Measurements from ENCODE around the gene NUP160. TPM values are rescaled to one million over a fixed set of nuclear protein-coding genes. Genes with fewer than 3 reads are reported as not detected.
"Not testable (repeated sequence)": the region's sequence is repeated elsewhere in the genome, so short reads cannot be mapped to it uniquely, and the experiment has no call there.

The NUP160 gene
- total RNA-seq, 1 donor from 2014 or later: 42.8 TPM

DNA sequence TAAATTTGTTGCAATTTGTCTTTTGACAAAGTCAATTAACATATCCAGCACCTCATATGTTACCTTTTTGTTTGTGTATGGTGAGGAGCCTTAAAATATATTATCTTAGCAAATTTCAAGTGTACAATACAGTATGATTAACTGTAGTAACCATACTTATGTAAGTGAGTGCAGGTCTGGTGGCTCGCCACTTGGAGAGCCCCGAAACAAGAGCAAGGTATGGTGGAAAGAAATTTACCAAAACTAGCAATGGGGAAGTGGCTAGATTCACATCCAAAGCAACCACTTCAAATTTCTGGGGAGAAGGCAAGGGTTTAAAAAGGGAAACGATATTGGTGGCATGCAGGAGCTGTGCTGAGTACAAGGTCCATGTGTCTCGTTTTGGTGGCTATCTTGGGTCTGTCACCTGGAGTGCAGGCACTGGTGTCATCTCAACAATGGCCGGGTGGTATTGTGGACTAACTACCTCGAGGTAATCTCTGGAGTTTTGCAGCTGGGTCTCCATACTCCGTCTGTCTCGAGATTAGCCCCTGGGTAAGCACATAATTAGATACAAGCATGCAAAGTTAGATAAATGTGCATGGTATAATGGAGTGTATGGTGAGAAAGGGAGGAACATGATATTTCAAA is 72.8 kb downstream of the NUP160 start:
- Histone ChIP-seq H3K4me1 (ENCODE audit: control insufficient read depth in 3 of 3, insufficient read depth in 3 of 3, low read length in 3 of 3) (no peaks in the 10 kb centered on the region), H3K27ac (ENCODE audit: low read depth, low read length) (no peak overlapping the region), H3K36me3 (ENCODE audit: control insufficient read depth in 3 of 3, insufficient read depth in 3 of 3, low read length in 3 of 3) (peaks cover 15 to 34% (median 26%) of the 10 kb centered on the region in 3 donors), H3K9ac (ENCODE audit: low read depth in 1 of 3, low read length in 3 of 3) (no peak overlapping the region), H3K9me3 (ENCODE audit: control insufficient read depth in 3 of 3, low read length in 3 of 3) (no peaks in the 10 kb centered on the region), H3K27me3 (ENCODE audit: control insufficient read depth in 3 of 3, insufficient read depth in 3 of 3, low read length in 3 of 3) (no peaks in the 10 kb centered on the region), H3K4me3 (ENCODE audit: low read length in 3 of 3) (no peak overlapping the region)

DNA sequence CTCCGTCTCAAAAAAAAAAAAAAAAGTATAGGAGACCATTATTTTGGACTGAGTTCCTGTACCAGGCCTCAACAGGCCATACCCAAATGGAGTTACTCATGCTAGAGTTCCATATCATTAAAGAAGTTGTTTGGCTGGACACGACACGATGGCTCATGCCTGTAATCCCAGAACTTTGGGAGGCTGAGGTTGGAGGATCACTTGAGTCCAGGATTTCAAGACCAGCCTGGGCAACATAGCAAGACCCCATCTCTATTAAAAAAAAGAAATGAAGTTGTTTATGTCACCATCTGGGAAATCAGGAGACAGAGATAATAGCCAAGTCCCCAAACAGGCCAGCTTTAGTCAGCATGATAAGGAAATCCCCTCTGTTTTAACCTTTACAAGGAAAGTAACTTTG is 74.3 kb downstream of the NUP160 start:
- Histone ChIP-seq H3K9me3 (ENCODE audit: control insufficient read depth in 3 of 3, low read length in 3 of 3) (no peaks in the 10 kb centered on the region), H3K27me3 (ENCODE audit: control insufficient read depth in 3 of 3, insufficient read depth in 3 of 3, low read length in 3 of 3) (no peaks in the 10 kb centered on the region), H3K4me1 (ENCODE audit: control insufficient read depth in 3 of 3, insufficient read depth in 3 of 3, low read length in 3 of 3) (peaks cover 0 to under 1% (median 0%) of the 10 kb centered on the region in 3 donors), H3K4me3 (ENCODE audit: low read length in 3 of 3) (no peak overlapping the region), H3K9ac (ENCODE audit: low read depth in 1 of 3, low read length in 3 of 3) (no peak overlapping the region), H3K27ac (ENCODE audit: low read depth, low read length) (no peak overlapping the region), H3K36me3 (ENCODE audit: control insufficient read depth in 3 of 3, insufficient read depth in 3 of 3, low read length in 3 of 3) (peaks cover 6 to 20% (median 11%) of the 10 kb centered on the region in 3 donors)

DNA sequence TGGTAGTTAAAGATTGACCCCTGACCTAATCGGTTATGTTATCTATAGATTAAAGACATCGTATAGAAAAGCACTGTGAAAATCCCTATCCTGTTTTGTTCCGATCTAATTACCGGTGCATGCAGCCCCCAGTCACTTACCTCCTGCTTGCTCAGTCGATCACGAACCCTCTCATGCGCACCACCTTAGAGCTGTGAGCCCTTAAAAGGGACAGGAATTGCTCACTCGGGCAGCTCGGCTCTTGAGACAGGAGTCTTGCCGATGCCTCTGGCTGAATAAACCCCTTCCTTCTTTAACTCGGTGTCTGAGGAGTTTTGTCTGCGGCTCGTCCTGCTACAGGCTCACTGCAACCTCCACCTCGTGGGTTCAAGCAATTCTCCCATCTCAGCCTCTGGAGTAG is 78.6 kb downstream of the NUP160 start:
- not testable (repeated sequence) for H3K4me3 ChIP-seq (ENCODE audit: low read length in 3 of 3); H3K9ac ChIP-seq (ENCODE audit: low read depth in 1 of 3, low read length in 3 of 3); H3K27ac ChIP-seq (ENCODE audit: low read depth, low read length); H3K9me3 ChIP-seq (ENCODE audit: control insufficient read depth in 3 of 3, low read length in 3 of 3); H3K27me3 ChIP-seq (ENCODE audit: control insufficient read depth in 3 of 3, insufficient read depth in 3 of 3, low read length in 3 of 3); H3K36me3 ChIP-seq (ENCODE audit: control insufficient read depth in 3 of 3, insufficient read depth in 3 of 3, low read length in 3 of 3)
- peaks cover 17 to 21% (median 20%) of the 10 kb centered on the region in 3 donors for H3K4me1 ChIP-seq (ENCODE audit: control insufficient read depth in 3 of 3, insufficient read depth in 3 of 3, low read length in 3 of 3)

DNA sequence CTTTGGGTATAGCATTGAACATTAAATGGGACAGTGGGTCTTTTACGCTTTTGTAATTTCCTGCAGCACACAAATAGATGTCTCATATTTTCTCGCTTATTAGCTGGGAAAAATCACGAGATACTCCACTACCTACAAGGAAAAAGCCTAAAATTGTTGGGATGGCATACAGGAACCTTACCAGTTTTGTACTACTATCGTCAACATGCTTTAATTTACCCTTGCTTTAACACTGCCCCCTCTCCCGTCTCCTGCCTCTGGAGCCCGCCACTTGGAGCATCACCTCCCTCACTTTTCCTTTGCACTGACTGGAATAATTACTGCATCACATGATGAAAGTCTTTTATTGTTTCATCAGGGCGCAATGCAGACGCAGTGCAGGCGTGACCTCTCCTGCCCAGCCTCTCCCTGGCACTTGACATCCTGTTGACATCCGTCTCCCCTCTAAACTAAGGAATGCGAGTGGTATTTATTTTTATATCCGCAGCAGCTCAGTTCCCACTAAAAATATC is 80.0 kb downstream of the NUP160 start:
- H3K36me3 ChIP-seq (ENCODE audit: control insufficient read depth in 3 of 3, insufficient read depth in 3 of 3, low read length in 3 of 3): peaks cover 4 to 16% (median 11%) of the 10 kb centered on the region in 3 donors
- H3K27ac ChIP-seq (ENCODE audit: low read depth, low read length): peak overlapping the region; percentile 100
- H3K4me3 ChIP-seq (ENCODE audit: low read length in 3 of 3): peak overlapping the region; percentile 70 to 89 (median 84)
- peak overlapping the region; percentile 88 to 94 (median 92) for H3K9ac ChIP-seq (ENCODE audit: low read depth in 1 of 3, low read length in 3 of 3)
- H3K9me3 ChIP-seq (ENCODE audit: control insufficient read depth in 3 of 3, low read length in 3 of 3): no peaks in the 10 kb centered on the region
- peaks cover 17 to 21% (median 20%) of the 10 kb centered on the region in 3 donors for H3K4me1 ChIP-seq (ENCODE audit: control insufficient read depth in 3 of 3, insufficient read depth in 3 of 3, low read length in 3 of 3)
- no peaks in the 10 kb centered on the region for H3K27me3 ChIP-seq (ENCODE audit: control insufficient read depth in 3 of 3, insufficient read depth in 3 of 3, low read length in 3 of 3)

DNA sequence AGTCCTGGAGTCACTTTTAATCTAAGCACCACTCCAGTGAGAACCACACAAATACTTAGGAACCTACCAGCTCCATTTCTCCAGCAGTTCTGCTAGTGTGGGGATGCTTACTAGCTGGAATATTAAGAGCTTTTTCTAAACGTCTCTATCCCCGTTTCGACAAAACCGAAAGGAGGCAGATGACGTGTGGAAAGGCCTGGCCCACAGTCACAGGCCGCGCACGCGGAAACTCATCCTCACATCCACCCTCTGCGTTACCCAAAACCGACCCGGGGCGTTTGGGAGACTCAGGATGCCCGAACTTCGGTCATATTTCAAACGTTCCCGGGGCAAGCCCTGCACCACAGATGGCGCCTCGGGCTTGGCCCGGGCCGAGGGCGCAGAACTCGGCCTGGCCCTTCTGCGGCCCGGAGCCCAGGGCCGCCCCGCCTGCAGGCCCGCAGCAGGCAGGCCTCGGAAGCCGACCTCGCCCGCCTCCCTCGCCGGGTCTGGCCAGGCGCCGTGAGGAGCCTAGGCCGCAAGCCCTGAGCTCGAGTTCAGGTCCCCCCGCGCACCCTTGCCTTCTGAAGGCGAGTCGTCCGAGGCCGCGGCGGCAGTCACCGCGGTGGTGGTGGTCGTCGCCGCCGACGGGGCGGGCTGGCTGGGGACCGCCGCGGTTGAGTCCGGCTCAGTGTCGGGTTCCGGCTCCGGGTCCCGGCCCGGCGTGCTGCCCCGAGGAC is 81.5 kb downstream of the NUP160 start:
- H3K9ac ChIP-seq (ENCODE audit: low read depth in 1 of 3, low read length in 3 of 3): peak overlapping the region; percentile 95 to 96 (median 95)
- peak overlapping the region; percentile 100 for H3K27ac ChIP-seq (ENCODE audit: low read depth, low read length)
- no peaks in the 10 kb centered on the region for H3K27me3 ChIP-seq (ENCODE audit: control insufficient read depth in 3 of 3, insufficient read depth in 3 of 3, low read length in 3 of 3)
- peaks cover 17 to 21% (median 20%) of the 10 kb centered on the region in 3 donors for H3K4me1 ChIP-seq (ENCODE audit: control insufficient read depth in 3 of 3, insufficient read depth in 3 of 3, low read length in 3 of 3)
- no peaks in the 10 kb centered on the region for H3K9me3 ChIP-seq (ENCODE audit: control insufficient read depth in 3 of 3, low read length in 3 of 3)
- H3K36me3 ChIP-seq (ENCODE audit: control insufficient read depth in 3 of 3, insufficient read depth in 3 of 3, low read length in 3 of 3): peaks cover 4 to 25% (median 19%) of the 10 kb centered on the region in 3 donors
- peak overlapping the region; percentile 76 to 93 (median 89) for H3K4me3 ChIP-seq (ENCODE audit: low read length in 3 of 3)

DNA sequence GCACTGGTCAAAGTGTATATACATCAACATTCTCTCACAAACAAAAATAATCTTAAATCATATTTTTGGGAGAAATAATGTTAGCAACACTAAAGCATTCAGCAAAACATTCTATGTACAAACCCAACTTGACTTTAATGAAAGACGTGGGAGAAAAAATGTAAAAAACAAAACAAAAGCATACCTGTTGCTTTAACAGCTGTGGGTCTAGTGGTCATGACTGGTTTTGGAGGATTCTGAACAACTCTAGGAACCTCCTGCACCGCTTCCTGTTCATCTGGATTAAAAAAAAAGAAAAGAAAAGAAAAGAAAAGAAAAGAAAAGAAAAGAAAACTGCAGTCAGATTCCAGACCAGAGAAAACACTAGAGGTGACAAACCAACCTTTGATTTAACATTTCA is 83.1 kb downstream of the NUP160 start:
- no peaks in the 10 kb centered on the region for H3K9me3 ChIP-seq (ENCODE audit: control insufficient read depth in 3 of 3, low read length in 3 of 3)
- H3K9ac ChIP-seq (ENCODE audit: low read depth in 1 of 3, low read length in 3 of 3): no peak overlapping the region
- no peak overlapping the region for H3K4me3 ChIP-seq (ENCODE audit: low read length in 3 of 3)
- H3K36me3 ChIP-seq (ENCODE audit: control insufficient read depth in 3 of 3, insufficient read depth in 3 of 3, low read length in 3 of 3): peaks cover 12 to 31% (median 27%) of the 10 kb centered on the region in 3 donors
- no peak overlapping the region for H3K27ac ChIP-seq (ENCODE audit: low read depth, low read length)
- no peaks in the 10 kb centered on the region for H3K27me3 ChIP-seq (ENCODE audit: control insufficient read depth in 3 of 3, insufficient read depth in 3 of 3, low read length in 3 of 3)
- peaks cover 17 to 21% (median 20%) of the 10 kb centered on the region in 3 donors for H3K4me1 ChIP-seq (ENCODE audit: control insufficient read depth in 3 of 3, insufficient read depth in 3 of 3, low read length in 3 of 3)

DNA sequence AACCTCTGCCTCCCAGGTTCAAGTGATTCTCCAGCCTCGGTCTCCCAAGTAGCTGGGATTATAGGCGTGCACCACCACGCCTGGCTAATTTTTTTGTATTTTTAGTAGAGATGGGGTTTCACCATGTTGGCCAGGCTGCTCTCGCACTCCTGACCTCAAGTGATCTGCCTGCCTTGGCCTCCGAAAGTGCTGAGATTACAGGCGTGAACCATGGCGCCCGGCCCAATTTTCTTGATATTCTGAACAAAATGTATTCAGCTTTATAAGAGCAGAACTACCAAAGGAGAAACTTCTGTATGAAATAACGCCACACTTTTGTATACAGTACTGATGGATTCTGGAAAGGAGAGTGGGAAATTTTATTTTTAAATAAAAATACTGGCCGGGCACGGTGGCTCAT is 88.9 kb downstream of the NUP160 start:
- not testable (repeated sequence) for H3K4me1 ChIP-seq (ENCODE audit: control insufficient read depth in 3 of 3, insufficient read depth in 3 of 3, low read length in 3 of 3); H3K9ac ChIP-seq (ENCODE audit: low read depth in 1 of 3, low read length in 3 of 3); H3K4me3 ChIP-seq (ENCODE audit: low read length in 3 of 3); H3K27me3 ChIP-seq (ENCODE audit: control insufficient read depth in 3 of 3, insufficient read depth in 3 of 3, low read length in 3 of 3); H3K27ac ChIP-seq (ENCODE audit: low read depth, low read length); H3K9me3 ChIP-seq (ENCODE audit: control insufficient read depth in 3 of 3, low read length in 3 of 3)
- H3K36me3 ChIP-seq (ENCODE audit: control insufficient read depth in 3 of 3, insufficient read depth in 3 of 3, low read length in 3 of 3): peaks cover 27 to 43% (median 42%) of the 10 kb centered on the region in 3 donors

DNA sequence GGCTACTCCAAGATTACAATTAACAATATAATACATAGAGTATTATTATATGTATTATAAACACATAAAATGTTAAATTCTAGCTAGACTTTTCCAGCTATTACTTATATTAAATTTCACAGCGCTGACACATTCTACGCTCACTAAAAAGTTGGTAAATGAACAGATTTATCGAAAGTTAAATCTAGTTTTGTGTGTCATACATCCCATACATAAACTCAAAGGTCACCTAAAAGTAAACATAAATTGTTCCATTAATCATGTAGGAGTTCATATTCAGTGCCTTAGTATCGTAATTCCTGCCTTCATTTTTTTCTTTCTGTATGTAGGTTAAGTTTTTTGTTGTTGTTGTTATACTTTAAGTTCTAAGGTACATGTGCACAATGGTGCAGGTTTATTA is 91.9 kb downstream of the NUP160 start:
- Histone ChIP-seq H3K36me3 (ENCODE audit: control insufficient read depth in 3 of 3, insufficient read depth in 3 of 3, low read length in 3 of 3) (peaks cover 41 to 54% (median 47%) of the 10 kb centered on the region in 3 donors), H3K4me3 (ENCODE audit: low read length in 3 of 3) (no peak overlapping the region), H3K27me3 (ENCODE audit: control insufficient read depth in 3 of 3, insufficient read depth in 3 of 3, low read length in 3 of 3) (no peaks in the 10 kb centered on the region), H3K4me1 (ENCODE audit: control insufficient read depth in 3 of 3, insufficient read depth in 3 of 3, low read length in 3 of 3) (no peaks in the 10 kb centered on the region), H3K9me3 (ENCODE audit: control insufficient read depth in 3 of 3, low read length in 3 of 3) (no peaks in the 10 kb centered on the region), H3K9ac (ENCODE audit: low read depth in 1 of 3, low read length in 3 of 3) (no peak overlapping the region), H3K27ac (ENCODE audit: low read depth, low read length) (no peak overlapping the region)

DNA sequence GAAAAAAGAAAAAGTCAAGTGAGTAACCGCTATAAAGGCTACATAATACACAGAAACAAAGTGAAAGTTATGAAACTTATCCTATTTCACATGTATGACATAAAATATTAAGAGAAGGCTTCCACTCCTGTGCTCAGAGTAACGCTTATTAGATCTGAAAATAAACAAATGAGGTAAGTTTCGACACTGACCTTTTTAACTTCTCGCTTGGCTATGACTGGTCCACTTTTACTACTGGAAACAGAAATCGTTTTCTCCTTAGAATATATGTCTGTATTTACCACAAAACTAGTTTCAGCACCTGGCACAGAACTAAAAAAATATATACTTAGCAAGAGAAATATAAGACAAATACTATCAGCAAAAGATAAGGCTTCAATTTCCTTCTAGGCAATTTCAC is 97.4 kb downstream of the NUP160 start:
- Histone ChIP-seq H3K27ac (ENCODE audit: low read depth, low read length) (no peak overlapping the region), H3K27me3 (ENCODE audit: control insufficient read depth in 3 of 3, insufficient read depth in 3 of 3, low read length in 3 of 3) (no peaks in the 10 kb centered on the region), H3K4me1 (ENCODE audit: control insufficient read depth in 3 of 3, insufficient read depth in 3 of 3, low read length in 3 of 3) (no peaks in the 10 kb centered on the region), H3K9ac (ENCODE audit: low read depth in 1 of 3, low read length in 3 of 3) (no peak overlapping the region), H3K36me3 (ENCODE audit: control insufficient read depth in 3 of 3, insufficient read depth in 3 of 3, low read length in 3 of 3) (peaks cover 60 to 66% (median 66%) of the 10 kb centered on the region in 3 donors), H3K9me3 (ENCODE audit: control insufficient read depth in 3 of 3, low read length in 3 of 3) (no peaks in the 10 kb centered on the region), H3K4me3 (ENCODE audit: low read length in 3 of 3) (no peak overlapping the region)

DNA sequence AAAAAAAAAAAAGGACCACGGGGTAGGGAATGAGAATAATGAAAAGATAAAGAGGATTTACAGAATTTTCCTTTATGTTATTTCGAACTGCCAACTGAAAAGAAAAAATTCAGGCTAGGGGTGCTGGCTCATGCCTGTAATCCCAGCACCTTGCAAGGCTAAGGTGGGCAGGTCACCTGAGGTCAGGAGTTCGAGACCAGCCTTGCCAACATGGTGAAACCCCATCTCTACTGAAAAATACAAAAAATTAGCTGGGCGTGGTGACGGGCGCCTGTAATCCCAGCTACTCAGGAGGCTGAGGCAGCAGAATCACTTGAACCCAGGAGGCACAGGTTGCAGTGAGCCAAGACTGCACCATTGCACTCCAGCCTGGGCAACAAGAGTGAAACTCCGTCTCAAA is 105.7 kb downstream of the NUP160 start:
- H3K27ac ChIP-seq (ENCODE audit: low read depth, low read length); H3K9me3 ChIP-seq (ENCODE audit: control insufficient read depth in 3 of 3, low read length in 3 of 3); H3K9ac ChIP-seq (ENCODE audit: low read depth in 1 of 3, low read length in 3 of 3); H3K4me1 ChIP-seq (ENCODE audit: control insufficient read depth in 3 of 3, insufficient read depth in 3 of 3, low read length in 3 of 3); H3K4me3 ChIP-seq (ENCODE audit: low read length in 3 of 3); H3K27me3 ChIP-seq (ENCODE audit: control insufficient read depth in 3 of 3, insufficient read depth in 3 of 3, low read length in 3 of 3): not testable (repeated sequence)
- peaks cover 52 to 74% (median 69%) of the 10 kb centered on the region in 3 donors for H3K36me3 ChIP-seq (ENCODE audit: control insufficient read depth in 3 of 3, insufficient read depth in 3 of 3, low read length in 3 of 3)
